ENCODE measurements around the gene SFI1.
A peak's percentile ranks its signal among the peaks of the same experiment; 100 is the strongest.
"Not testable (repeated sequence)": the region's sequence is repeated elsewhere in the genome, so short reads cannot be mapped to it uniquely, and the experiment has no call there.

The SFI1 gene

GRCh38 chr22:31489632-31490495, 6.5 kb upstream of the SFI1 start, which contains the start of gene EIF4ENIF1:
Gene EIF4ENIF1 (minus strand): TSS chr22:31489842. CDS start chr22:31488718, 1,124 bp downstream.
- DNase-seq = peak; percentile 78
- in situ Hi-C loops (cut with HindIII; ENCODE audit: low pct_ligation_motif_present, low pct_unique_long_range_greater_than_20kb, low sequenced_read_pairs) = no loop called here

DNA sequence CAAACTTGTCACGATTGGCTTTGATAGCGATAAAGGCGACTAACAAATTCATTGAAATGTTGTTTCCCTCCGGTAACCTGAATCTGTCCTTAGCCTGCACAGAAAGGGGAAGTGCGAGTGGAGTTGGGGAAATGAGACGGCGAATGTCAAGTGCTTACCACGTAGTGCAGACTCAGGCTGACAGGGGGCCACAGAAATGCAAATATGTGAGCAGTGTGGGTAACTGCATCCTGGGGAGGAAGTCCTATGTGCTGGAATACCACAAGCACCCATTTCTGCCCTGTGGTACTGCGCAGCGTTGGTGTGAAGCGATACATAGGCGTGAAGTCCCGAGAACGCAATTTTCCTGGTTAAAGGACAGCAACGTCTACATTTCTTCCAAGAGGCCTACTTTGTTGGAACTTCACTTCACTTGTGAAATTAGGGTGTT, 5.8 kb upstream of the SFI1 start:
- in situ Hi-C loops (cut with HindIII; ENCODE audit: low pct_ligation_motif_present, low pct_unique_long_range_greater_than_20kb, low sequenced_read_pairs) = no loop called here
- DNase-seq = peak; percentile 80

- no peak for DNase-seq
- in situ Hi-C loops (cut with HindIII; ENCODE audit: low pct_ligation_motif_present, low pct_unique_long_range_greater_than_20kb, low sequenced_read_pairs) = no loop called here
Observed at GRCh38 chr22:31491218-31491962, 4.9 kb upstream of the SFI1 start.

- in situ Hi-C loops (cut with HindIII; ENCODE audit: low pct_ligation_motif_present, low pct_unique_long_range_greater_than_20kb, low sequenced_read_pairs) = no loop called here
- DNase-seq = no peak
Observed at GRCh38 chr22:31492151-31492550, 4.2 kb upstream of the SFI1 start.

GRCh38 chr22:31493355-31493754, 3.0 kb upstream of the SFI1 start:
- in situ Hi-C loops (cut with HindIII; ENCODE audit: low pct_ligation_motif_present, low pct_unique_long_range_greater_than_20kb, low sequenced_read_pairs); DNase-seq: not testable (repeated sequence)

- DNase-seq = no peak
- in situ Hi-C loops (cut with HindIII; ENCODE audit: low pct_ligation_motif_present, low pct_unique_long_range_greater_than_20kb, low sequenced_read_pairs) = no loop called here
Observed at GRCh38 chr22:31495343-31495742, 993 bp upstream of the SFI1 start.

- in situ Hi-C loops (cut with HindIII; ENCODE audit: low pct_ligation_motif_present, low pct_unique_long_range_greater_than_20kb, low sequenced_read_pairs) = no loop called here
- peak; percentile 12 for DNase-seq
Observed at GRCh38 chr22:31496735-31497146, 405 bp downstream of the SFI1 start.

- in situ Hi-C loops (cut with HindIII; ENCODE audit: low pct_ligation_motif_present, low pct_unique_long_range_greater_than_20kb, low sequenced_read_pairs) = no loop called here
- no peak for DNase-seq
Observed at GRCh38 chr22:31497148-31497938, 1.0 kb downstream of the SFI1 start.

GRCh38 chr22:31501738-31502137, 5.4 kb downstream of the SFI1 start:
- DNase-seq = no peak
- in situ Hi-C loops (cut with HindIII; ENCODE audit: low pct_ligation_motif_present, low pct_unique_long_range_greater_than_20kb, low sequenced_read_pairs) = no loop called here

- DNase-seq = no peak
- in situ Hi-C loops (cut with HindIII; ENCODE audit: low pct_ligation_motif_present, low pct_unique_long_range_greater_than_20kb, low sequenced_read_pairs) = no loop called here
Observed at GRCh38 chr22:31503211-31503964, 7.1 kb downstream of the SFI1 start.

DNA sequence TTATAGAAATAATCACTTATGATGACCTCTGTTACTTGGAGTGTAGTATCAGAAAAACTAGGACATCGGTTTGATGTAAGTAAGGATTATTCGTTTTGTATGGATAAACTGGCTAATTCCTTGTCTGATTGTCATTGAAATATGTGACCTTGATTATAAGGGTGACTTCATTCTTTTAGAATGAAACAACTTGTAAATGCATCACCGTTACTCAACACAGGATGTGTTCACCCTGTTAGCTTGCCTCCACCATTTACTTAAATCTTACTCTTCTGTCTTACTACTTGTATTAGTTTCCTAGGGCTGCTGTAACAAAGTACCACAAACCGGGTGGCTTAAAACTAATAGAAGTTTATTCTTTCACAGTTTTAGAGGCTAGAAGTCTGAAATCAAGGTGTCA, 7.9 kb downstream of the SFI1 start:
- no peak for DNase-seq
- in situ Hi-C loops (cut with HindIII; ENCODE audit: low pct_ligation_motif_present, low pct_unique_long_range_greater_than_20kb, low sequenced_read_pairs) = no loop called here

DNA sequence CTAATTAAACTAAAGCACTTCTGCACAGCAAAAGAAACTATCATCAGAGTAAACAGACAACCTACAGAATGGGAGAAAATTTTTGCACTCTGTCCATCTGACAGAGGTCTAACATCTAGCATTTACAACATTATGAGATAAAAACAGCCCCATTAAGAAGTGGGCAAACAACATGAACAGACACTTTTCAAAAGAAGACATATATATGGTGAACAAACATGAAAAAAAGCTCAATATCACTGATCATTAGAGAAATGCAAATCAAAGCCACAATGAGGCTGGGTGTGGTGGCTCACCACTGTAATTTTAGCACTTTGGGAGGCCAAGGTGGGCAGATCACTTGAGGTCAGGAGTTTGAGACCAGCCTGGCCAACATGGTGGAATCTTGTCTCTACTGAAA, 11.2 kb downstream of the SFI1 start:
- in situ Hi-C loops (cut with HindIII; ENCODE audit: low pct_ligation_motif_present, low pct_unique_long_range_greater_than_20kb, low sequenced_read_pairs) = not testable (repeated sequence)

DNA sequence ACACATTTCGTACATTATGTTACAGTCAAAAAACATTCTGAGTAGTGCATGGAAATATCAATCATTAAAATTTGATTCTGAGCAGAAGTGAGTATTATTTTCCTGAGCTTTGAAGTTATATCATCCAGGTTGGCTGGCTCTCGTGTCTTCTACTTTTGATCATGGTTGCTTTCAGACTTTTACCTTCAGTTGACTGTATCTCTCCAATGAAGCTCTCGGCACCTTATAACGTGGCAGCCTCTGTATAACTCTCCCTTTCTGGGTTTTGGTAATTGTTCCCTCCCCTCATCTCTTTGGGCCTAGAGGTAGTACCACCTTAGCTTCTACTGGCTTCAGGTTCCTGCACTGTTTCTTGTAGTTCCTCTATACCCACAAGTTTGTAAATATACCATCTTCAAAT, 12.2 kb downstream of the SFI1 start:
- DNase-seq = no peak
- in situ Hi-C loops (cut with HindIII; ENCODE audit: low pct_ligation_motif_present, low pct_unique_long_range_greater_than_20kb, low sequenced_read_pairs) = no loop called here

More for the DNA sequence above, 11.2 kb downstream of the SFI1 start:
- not testable (repeated sequence) for DNase-seq

- in situ Hi-C loops (cut with HindIII; ENCODE audit: low pct_ligation_motif_present, low pct_unique_long_range_greater_than_20kb, low sequenced_read_pairs) = no loop called here
- DNase-seq = no peak
Observed at GRCh38 chr22:31509061-31509762, 12.9 kb downstream of the SFI1 start.

DNA sequence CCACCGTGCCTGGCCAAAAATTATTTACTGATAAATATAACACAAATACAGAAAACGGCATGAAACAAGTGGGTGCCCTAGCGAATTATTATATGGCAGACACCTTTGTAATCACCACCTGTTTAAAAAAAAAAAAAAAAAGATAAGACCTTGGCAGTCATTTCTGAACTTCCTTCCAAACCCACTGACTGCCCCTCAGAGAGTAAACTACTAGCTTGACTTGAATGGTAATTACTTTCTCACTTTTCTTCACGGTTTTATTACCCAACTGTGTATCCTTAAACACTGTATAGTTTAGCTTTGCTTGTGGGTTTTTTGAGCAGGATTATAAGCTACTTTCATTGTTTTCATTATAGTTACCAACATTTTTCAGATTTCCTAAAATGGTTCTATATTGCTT, 23.7 kb downstream of the SFI1 start:
- in situ Hi-C loops (cut with HindIII; ENCODE audit: low pct_ligation_motif_present, low pct_unique_long_range_greater_than_20kb, low sequenced_read_pairs) = no loop called here
- no peak for DNase-seq

DNA sequence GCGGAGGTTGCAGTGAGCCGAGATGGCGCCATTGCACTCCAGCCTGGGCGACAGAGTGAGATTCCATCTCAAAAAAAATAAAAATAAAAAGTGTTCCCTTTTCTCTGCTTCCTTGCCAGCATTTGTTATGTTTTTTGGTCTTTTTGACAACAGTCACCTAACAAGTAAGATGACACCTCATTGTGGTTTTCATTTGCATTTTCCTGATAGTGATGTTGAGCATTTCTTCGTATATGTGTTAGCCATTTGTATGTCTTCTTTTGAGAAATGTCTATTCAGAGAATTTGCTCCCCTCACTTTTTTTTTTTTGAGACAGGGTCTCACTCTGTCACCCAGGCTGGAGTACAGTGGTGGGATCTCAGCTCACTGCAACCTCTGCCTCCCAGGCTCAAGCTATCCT, 27.8 kb downstream of the SFI1 start:
- in situ Hi-C loops (cut with HindIII; ENCODE audit: low pct_ligation_motif_present, low pct_unique_long_range_greater_than_20kb, low sequenced_read_pairs) = not testable (repeated sequence)

GRCh38 chr22:31526270-31526669, 29.9 kb downstream of the SFI1 start:
- in situ Hi-C loops (cut with HindIII; ENCODE audit: low pct_ligation_motif_present, low pct_unique_long_range_greater_than_20kb, low sequenced_read_pairs) = no loop called here
- DNase-seq = no peak

More for the DNA sequence above, 27.8 kb downstream of the SFI1 start:
- DNase-seq = not testable (repeated sequence)

- no peak for DNase-seq
Observed at GRCh38 chr22:31530823-31531195, 34.5 kb downstream of the SFI1 start.

More at GRCh38 chr22:31530823-31531195, 34.5 kb downstream of the SFI1 start:
- in situ Hi-C loops (cut with HindIII; ENCODE audit: low pct_ligation_motif_present, low pct_unique_long_range_greater_than_20kb, low sequenced_read_pairs) = no loop called here

Data from ACHN (cell line).